ENCODE data around the gene INO80B. TPM values are rescaled to one million over a fixed set of nuclear protein-coding genes. Genes with fewer than 3 reads are reported as not detected.
A peak's percentile ranks its signal among the peaks of the same experiment; 100 is the strongest.

The INO80B gene
- total RNA-seq, 1 donor from 2014 or later: 8.7 TPM

DNA sequence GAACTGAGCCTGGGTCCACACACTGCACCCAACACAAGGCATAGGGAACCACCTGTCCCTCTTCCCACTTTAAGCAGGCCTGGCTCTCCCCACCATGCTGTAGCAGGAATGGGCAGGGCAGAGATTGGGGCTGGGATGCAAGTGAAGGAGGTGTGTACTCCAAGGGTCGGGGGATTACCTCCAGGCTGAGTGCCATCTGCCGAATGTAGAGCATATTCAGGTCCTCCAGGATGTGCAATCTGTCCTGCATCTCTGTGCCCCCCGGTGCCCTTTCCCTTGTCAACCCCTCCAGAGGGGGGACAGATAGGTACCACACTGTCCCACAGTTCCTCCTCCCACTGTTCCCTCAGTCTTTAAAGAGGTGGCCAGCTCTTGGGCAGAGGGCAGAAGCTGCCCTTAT is 15.5 kb upstream of the INO80B start:
- H3K4me3 Mint-ChIP-seq: peak overlapping the region; percentile 92
- H3K4me3 ChIP-seq: peak overlapping the region; percentile 77
- no peaks in the 10 kb centered on the region for H3K9me3 ChIP-seq (ENCODE audit: low read depth)
- peak overlapping the region; percentile 98 for H3K4me2 ChIP-seq
- H3K9ac ChIP-seq: peak overlapping the region; percentile 80
- H3K36me3 ChIP-seq: no peaks in the 10 kb centered on the region
- no peak for TF ChIP-seq EZH2 (IDR thresholded peaks at IDR 0.05)
- TF ChIP-seq, protein P1, sequence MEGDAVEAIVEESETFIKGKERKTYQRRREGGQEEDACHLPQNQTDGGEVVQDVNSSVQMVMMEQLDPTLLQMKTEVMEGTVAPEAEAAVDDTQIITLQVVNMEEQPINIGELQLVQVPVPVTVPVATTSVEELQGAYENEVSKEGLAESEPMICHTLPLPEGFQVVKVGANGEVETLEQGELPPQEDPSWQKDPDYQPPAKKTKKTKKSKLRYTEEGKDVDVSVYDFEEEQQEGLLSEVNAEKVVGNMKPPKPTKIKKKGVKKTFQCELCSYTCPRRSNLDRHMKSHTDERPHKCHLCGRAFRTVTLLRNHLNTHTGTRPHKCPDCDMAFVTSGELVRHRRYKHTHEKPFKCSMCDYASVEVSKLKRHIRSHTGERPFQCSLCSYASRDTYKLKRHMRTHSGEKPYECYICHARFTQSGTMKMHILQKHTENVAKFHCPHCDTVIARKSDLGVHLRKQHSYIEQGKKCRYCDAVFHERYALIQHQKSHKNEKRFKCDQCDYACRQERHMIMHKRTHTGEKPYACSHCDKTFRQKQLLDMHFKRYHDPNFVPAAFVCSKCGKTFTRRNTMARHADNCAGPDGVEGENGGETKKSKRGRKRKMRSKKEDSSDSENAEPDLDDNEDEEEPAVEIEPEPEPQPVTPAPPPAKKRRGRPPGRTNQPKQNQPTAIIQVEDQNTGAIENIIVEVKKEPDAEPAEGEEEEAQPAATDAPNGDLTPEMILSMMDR (IDR thresholded peaks at IDR 0.05): no peak
- TF ChIP-seq EZH2phosphoT487 (IDR thresholded peaks at IDR 0.05): no peak
- H4K20me1 ChIP-seq (ENCODE audit: low read depth): peaks cover 18% of the 10 kb centered on the region
- peaks cover 11% of the 10 kb centered on the region for H3K36me3 Mint-ChIP-seq
- DNase-seq (ENCODE audit: low spot score): peak; percentile 7
- H3K27me3 Mint-ChIP-seq (ENCODE audit: insufficient read depth, low read depth): peaks cover 26% of the 10 kb centered on the region
- peaks cover 36% of the 10 kb centered on the region for H3K4me1 Mint-ChIP-seq
- peaks cover 44% of the 10 kb centered on the region for H3K79me2 ChIP-seq (ENCODE audit: low read depth)
- peak overlapping the region; percentile 98 for H3K27ac ChIP-seq
- peaks cover 18% of the 10 kb centered on the region for H3K4me1 ChIP-seq
- H3K27ac Mint-ChIP-seq: peak overlapping the region; percentile 96
- no peaks in the 10 kb centered on the region for H3K9me3 Mint-ChIP-seq
- H3K27me3 ChIP-seq: peaks cover 8% of the 10 kb centered on the region
- H3F3A ChIP-seq (ENCODE audit: low read depth): peaks cover 39% of the 10 kb centered on the region
- H2AFZ ChIP-seq (replicated peaks): no peak overlapping the region

DNA sequence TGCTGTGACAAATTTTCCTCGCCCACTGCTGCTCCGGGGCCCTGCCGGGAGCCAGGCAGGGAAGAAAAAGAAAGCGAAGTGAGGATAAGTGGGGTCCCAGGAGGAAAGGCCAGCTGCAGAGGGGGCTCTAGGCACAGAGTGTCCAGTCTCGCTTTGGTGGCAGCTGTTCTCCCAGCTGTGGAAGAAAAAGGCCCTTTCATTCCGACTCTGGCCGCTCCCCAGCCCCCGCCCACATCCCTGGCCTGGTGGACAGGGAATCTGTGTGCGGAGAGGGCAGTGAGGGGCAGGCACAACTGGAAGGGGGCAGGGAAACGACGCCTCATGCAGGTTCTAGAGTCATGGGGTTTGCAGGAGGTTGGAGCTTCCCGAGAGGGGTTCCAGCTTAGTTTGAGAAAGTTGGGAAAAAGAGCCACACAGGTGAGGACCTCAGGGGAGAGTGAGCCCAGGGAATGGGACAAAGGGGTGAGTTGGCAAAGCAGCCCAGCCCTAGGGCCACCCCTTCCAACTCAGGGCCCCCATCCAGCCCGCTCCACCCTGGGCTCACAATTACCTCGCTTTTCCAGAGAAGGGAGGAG is 15.0 kb upstream of the INO80B start:
- Histone ChIP-seq H3K27me3 (peaks cover 13% of the 10 kb centered on the region), H3K9me3 (ENCODE audit: low read depth) (no peaks in the 10 kb centered on the region), H3K9ac (peak overlapping the region; percentile 80), H2AFZ (replicated peaks) (peak overlapping the region; percentile 0), H3K4me3 (peak overlapping the region; percentile 77), H3K27ac (peak overlapping the region; percentile 98), H3K4me1 (peaks cover 18% of the 10 kb centered on the region), H3K79me2 (ENCODE audit: low read depth) (peaks cover 39% of the 10 kb centered on the region), H3K4me2 (peak overlapping the region; percentile 98), H3K36me3 (no peaks in the 10 kb centered on the region), H3F3A (ENCODE audit: low read depth) (peaks cover 39% of the 10 kb centered on the region), H4K20me1 (ENCODE audit: low read depth) (peaks cover 18% of the 10 kb centered on the region)
- peak overlapping the region; percentile 96 for H3K27ac Mint-ChIP-seq
- H3K4me1 Mint-ChIP-seq: peaks cover 36% of the 10 kb centered on the region
- DNase-seq (ENCODE audit: low spot score): peak; percentile 69
- no peak for TF ChIP-seq EZH2phosphoT487 (IDR thresholded peaks at IDR 0.05)
- no peak for TF ChIP-seq EZH2 (IDR thresholded peaks at IDR 0.05)
- TF ChIP-seq, protein P1 (IDR thresholded peaks at IDR 0.05): no peak
- peaks cover 26% of the 10 kb centered on the region for H3K27me3 Mint-ChIP-seq (ENCODE audit: insufficient read depth, low read depth)
- H3K4me3 Mint-ChIP-seq: peak overlapping the region; percentile 92
- H3K36me3 Mint-ChIP-seq: peaks cover 7% of the 10 kb centered on the region
- H3K9me3 Mint-ChIP-seq: no peaks in the 10 kb centered on the region

DNA sequence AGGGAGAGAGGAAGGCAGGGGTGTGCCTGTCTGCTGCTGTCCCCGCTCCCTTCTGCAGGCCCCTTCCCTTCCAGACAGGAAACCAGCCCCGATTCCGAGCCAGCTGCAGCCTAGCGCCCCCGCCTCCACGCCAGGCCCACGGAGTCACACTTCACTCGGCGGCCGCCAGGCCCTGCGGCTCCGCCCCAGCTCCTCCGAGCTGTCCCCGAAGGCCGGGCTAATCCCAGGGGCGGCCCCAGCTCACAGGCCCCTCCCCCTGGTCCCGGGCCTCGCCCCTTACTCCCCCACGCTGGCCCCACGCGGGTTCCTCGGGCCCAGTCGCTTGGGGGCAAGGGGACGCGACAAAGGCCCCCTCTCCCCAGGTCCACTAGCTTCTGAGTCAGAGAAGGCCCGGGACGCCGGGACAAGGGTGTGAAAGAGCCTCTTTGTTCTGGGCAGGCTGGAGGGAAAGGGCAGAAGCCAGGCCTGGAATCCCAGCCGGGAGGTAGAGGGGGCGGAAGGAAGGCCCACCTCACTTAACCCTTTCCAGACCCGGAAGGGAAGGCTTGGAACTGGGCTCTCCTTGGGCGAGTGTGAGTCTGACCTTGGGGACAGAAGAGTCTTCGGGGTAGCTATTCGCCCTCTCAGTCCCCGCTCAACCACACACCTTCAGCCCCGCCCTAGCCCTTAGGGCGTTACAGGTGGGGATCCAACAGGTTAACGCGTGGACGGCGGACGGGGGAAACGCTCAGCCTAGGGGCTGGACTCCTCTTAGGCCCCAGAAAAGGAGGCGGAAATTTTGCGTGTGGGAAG is 14.3 kb upstream of the INO80B start:
- peak overlapping the region; percentile 96 for H3K27ac Mint-ChIP-seq
- Histone ChIP-seq H3F3A (ENCODE audit: low read depth) (peaks cover 39% of the 10 kb centered on the region), H2AFZ (replicated peaks) (peak overlapping the region; percentile 92), H3K4me3 (peak overlapping the region; percentile 77), H3K9me3 (ENCODE audit: low read depth) (no peaks in the 10 kb centered on the region), H3K9ac (peak overlapping the region; percentile 80), H3K27me3 (peaks cover 20% of the 10 kb centered on the region), H3K36me3 (no peaks in the 10 kb centered on the region), H3K27ac (peak overlapping the region; percentile 98), H3K4me1 (peaks cover 18% of the 10 kb centered on the region), H3K4me2 (peak overlapping the region; percentile 98), H4K20me1 (ENCODE audit: low read depth) (peaks cover 18% of the 10 kb centered on the region), H3K79me2 (ENCODE audit: low read depth) (peaks cover 36% of the 10 kb centered on the region)
- peak overlapping the region; percentile 92 for H3K4me3 Mint-ChIP-seq
- peaks cover 29% of the 10 kb centered on the region for H3K27me3 Mint-ChIP-seq (ENCODE audit: insufficient read depth, low read depth)
- peak; percentile 94 for DNase-seq (ENCODE audit: low spot score)
- TF ChIP-seq, protein P1 (IDR thresholded peaks at IDR 0.05): peak; percentile 32
- no peak for TF ChIP-seq EZH2 (IDR thresholded peaks at IDR 0.05)
- peaks cover 4% of the 10 kb centered on the region for H3K36me3 Mint-ChIP-seq
- no peaks in the 10 kb centered on the region for H3K9me3 Mint-ChIP-seq
- H3K4me1 Mint-ChIP-seq: peaks cover 36% of the 10 kb centered on the region

All from neural progenitor cell (in vitro differentiated cells).